Measurements from ENCODE around the gene DGKE. TPM values are rescaled to one million over a fixed set of nuclear protein-coding genes. Genes with fewer than 3 reads are reported as not detected.
A peak's percentile ranks its signal among the peaks of the same experiment; 100 is the strongest.

The DGKE gene
- total and polyA plus RNA-seq, 2 experiments from 2014 or later: 1.2 to 5.5 TPM

GRCh38 chr17:56909742-56910508 is 76.0 kb downstream of the DGKE start:
- TF ChIP-seq EZH2phosphoT487 (IDR thresholded peaks at IDR 0.05; ENCODE audit: low read depth, severe bottlenecking, unreplicated experiment) (no peak), EZH2 (IDR thresholded peaks at IDR 0.05; ENCODE audit: borderline replicate concordance) (no peak)
- TF ChIP-seq, protein P1, sequence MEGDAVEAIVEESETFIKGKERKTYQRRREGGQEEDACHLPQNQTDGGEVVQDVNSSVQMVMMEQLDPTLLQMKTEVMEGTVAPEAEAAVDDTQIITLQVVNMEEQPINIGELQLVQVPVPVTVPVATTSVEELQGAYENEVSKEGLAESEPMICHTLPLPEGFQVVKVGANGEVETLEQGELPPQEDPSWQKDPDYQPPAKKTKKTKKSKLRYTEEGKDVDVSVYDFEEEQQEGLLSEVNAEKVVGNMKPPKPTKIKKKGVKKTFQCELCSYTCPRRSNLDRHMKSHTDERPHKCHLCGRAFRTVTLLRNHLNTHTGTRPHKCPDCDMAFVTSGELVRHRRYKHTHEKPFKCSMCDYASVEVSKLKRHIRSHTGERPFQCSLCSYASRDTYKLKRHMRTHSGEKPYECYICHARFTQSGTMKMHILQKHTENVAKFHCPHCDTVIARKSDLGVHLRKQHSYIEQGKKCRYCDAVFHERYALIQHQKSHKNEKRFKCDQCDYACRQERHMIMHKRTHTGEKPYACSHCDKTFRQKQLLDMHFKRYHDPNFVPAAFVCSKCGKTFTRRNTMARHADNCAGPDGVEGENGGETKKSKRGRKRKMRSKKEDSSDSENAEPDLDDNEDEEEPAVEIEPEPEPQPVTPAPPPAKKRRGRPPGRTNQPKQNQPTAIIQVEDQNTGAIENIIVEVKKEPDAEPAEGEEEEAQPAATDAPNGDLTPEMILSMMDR (IDR thresholded peaks at IDR 0.05; ENCODE audit: poor library complexity): no peak
- Histone ChIP-seq H3K9me3 (ENCODE audit: low read depth) (no peaks in the 10 kb centered on the region), H3K4me2 (peak overlapping the region; percentile 94)

DNA sequence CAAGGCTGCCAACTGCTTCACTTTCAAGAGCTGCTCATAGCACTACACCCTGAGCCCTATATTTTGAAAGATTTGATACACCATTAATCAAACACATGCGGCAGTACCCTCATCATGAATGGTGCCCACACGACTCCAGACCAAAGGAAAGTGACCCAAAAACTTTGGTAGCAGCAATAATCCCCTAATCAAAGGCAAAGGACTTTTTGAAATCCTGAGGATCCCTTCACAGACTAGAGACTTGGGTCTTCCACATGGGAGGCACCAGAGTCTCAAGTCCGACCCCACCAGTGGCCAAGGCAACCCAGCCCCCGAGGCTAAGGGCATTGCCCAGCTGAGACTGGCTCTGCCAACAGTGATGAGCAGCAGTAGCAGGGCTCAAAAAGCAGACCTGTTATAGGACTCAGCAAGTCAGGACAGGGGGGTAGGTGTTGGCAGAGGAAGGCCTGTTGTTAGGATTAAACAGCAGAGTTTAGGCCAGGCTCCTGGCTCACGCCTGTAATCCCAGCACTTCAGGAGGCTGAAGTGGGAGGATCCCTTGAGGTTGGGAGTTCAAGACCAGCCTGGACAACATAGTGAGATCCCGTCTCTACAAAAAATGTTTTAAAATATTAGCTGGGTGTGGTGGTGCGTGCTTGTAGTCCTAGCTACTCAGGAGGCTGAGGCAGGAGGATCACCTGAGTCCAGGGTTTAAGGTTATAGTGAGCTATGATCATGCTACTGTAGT is 76.7 kb downstream of the DGKE start:
- H3K9me3 ChIP-seq (ENCODE audit: low read depth): no peaks in the 10 kb centered on the region
- TF ChIP-seq, protein P1 (IDR thresholded peaks at IDR 0.05; ENCODE audit: poor library complexity): no peak
- no peak for TF ChIP-seq EZH2phosphoT487 (IDR thresholded peaks at IDR 0.05; ENCODE audit: low read depth, severe bottlenecking, unreplicated experiment)
- TF ChIP-seq EZH2 (IDR thresholded peaks at IDR 0.05; ENCODE audit: borderline replicate concordance): no peak
- no peak for DNase-seq (ENCODE audit: low spot score)
- 83% methylated on average over 7 of the region's 7 CpGs for WGBS (ENCODE audit: low lambda C conversion rate, missing lambda C conversion rate)
- peak overlapping the region; percentile 94 for H3K4me2 ChIP-seq
- no peak overlapping the region for H3K4me3 ChIP-seq
- H3K27ac ChIP-seq: peak overlapping the region; percentile 19
- H2AFZ ChIP-seq: no peak overlapping the region
- peaks cover 18% of the 10 kb centered on the region for H3K4me1 ChIP-seq (ENCODE audit: insufficient read depth)
- no peaks in the 10 kb centered on the region for H3K9me2 ChIP-seq (replicated peaks; ENCODE audit: insufficient read depth)
- peaks cover 46% of the 10 kb centered on the region for H3K79me2 ChIP-seq
- peaks cover 6% of the 10 kb centered on the region for H4K20me1 ChIP-seq (ENCODE audit: insufficient read depth, poor library complexity, severe bottlenecking)
- no peaks in the 10 kb centered on the region for H3K27me3 ChIP-seq
- H3K36me3 ChIP-seq (replicated peaks; ENCODE audit: insufficient read depth, low read depth): no peaks in the 10 kb centered on the region

More at GRCh38 chr17:56909742-56910508, 76.0 kb downstream of the DGKE start:
- Histone ChIP-seq H3K4me1 (ENCODE audit: insufficient read depth) (peaks cover 12% of the 10 kb centered on the region), H3K27ac (peak overlapping the region; percentile 19), H3K9me2 (replicated peaks; ENCODE audit: insufficient read depth) (no peaks in the 10 kb centered on the region), H3K79me2 (peaks cover 46% of the 10 kb centered on the region), H2AFZ (no peak overlapping the region), H4K20me1 (ENCODE audit: insufficient read depth, poor library complexity, severe bottlenecking) (peaks cover 6% of the 10 kb centered on the region), H3K36me3 (replicated peaks; ENCODE audit: insufficient read depth, low read depth) (no peaks in the 10 kb centered on the region), H3K4me3 (no peak overlapping the region), H3K27me3 (no peaks in the 10 kb centered on the region)
- 87% methylated on average over 6 of the region's 6 CpGs for WGBS (ENCODE audit: low lambda C conversion rate, missing lambda C conversion rate)
- DNase-seq (ENCODE audit: low spot score): no peak

DNA sequence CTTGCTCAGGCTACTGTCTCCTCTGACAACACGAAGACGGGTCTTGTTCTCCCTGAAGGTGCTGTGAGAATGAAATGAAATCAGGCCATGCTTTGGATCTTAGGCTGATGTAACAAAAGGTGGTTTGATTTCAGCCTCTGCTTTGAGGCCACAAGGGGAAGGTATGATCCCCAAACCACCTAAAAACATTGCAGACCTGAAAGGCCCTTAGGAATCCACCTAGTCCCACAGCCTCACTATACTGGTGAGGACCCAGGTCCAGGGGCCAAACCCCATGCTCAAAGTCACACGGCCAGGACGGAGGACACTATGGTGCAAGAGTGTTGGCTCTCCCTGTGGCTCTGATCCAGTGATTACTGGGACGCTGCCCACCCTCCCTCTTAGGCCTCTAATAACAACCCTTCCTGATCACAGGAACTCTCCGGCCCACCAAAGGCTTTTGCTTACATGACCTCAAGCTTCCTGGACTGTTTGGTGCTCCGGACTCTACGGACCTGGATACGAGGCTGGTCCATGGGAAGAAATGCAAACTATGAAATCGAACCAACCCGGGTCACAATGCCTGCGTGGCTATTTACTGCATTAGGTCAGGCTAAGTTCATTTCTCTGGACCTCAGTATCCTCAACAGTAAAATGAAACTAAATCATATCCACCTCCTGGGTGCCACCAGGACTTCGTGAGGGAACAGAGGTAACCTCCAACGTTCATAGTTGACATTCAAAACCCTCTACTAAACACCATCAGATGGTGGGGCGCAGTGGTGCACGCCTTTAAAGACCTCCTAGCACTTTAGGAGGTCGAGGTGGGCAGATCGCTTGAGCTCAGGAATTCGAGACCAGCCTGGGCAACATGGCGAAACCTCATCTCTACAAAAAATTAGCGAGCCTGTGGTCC is 78.4 kb downstream of the DGKE start:
- Histone ChIP-seq H3K9me2 (replicated peaks; ENCODE audit: insufficient read depth) (no peaks in the 10 kb centered on the region), H3K79me2 (peaks cover 46% of the 10 kb centered on the region), H3K4me1 (ENCODE audit: insufficient read depth) (peaks cover 21% of the 10 kb centered on the region), H4K20me1 (ENCODE audit: insufficient read depth, poor library complexity, severe bottlenecking) (peaks cover 4% of the 10 kb centered on the region), H2AFZ (no peak overlapping the region), H3K36me3 (replicated peaks; ENCODE audit: insufficient read depth, low read depth) (no peaks in the 10 kb centered on the region), H3K4me3 (peak overlapping the region; percentile 69), H3K27ac (peak overlapping the region; percentile 24), H3K4me2 (peak overlapping the region; percentile 94), H3K27me3 (no peaks in the 10 kb centered on the region), H3K9me3 (ENCODE audit: low read depth) (no peaks in the 10 kb centered on the region)
- TF ChIP-seq, protein P1 (IDR thresholded peaks at IDR 0.05; ENCODE audit: poor library complexity): no peak
- no peak for TF ChIP-seq EZH2 (IDR thresholded peaks at IDR 0.05; ENCODE audit: borderline replicate concordance)
- no peak for TF ChIP-seq EZH2phosphoT487 (IDR thresholded peaks at IDR 0.05; ENCODE audit: low read depth, severe bottlenecking, unreplicated experiment)
- no peak for DNase-seq (ENCODE audit: low spot score)
- WGBS (ENCODE audit: low lambda C conversion rate, missing lambda C conversion rate): 88% methylated on average over 21 of the region's 21 CpGs
